Measurements from ENCODE around the gene TEAD1. TPM values are rescaled to one million over a fixed set of nuclear protein-coding genes. Genes with fewer than 3 reads are reported as not detected.

The TEAD1 gene
- total and polyA plus RNA-seq, 2 donors (not counting 1 experiment from before 2014, with no cell fraction given): 88.6 to 121 TPM

DNA sequence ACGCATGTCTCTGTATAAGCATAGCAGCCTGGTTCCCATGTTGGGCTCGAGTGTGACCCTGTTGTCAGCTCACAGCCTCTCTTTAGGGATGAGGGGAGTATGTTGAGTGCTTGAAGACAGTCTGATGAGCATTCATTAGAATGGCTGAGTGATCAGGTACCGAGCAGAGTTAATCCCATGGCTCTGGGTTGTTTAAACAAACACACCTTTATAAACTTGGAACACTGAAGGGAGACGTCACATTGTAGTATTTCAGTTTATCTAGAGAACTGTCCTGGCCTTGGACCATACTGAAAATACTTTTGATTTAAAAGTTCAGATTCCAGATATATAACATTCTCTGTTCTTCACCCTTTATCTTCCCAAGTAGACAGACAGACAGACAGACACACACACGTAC is 76.0 kb downstream of the TEAD1 start:
- peaks cover 13% of the 10 kb centered on the region for H3K4me1 ChIP-seq (ENCODE audit: control insufficient read depth, extremely low read depth, insufficient read depth, low read length)
- TF ChIP-seq EZH2 (IDR thresholded peaks at IDR 0.05; ENCODE audit: low read length, missing control alignments) (no peak), CTCF (conservative IDR thresholded peaks at IDR 0.05 in 1 of 2, IDR thresholded peaks at IDR 0.05 in 1 of 2; ENCODE audit: low read depth in 1 of 2, low read length in 2 of 2) (no peak)
- no peak overlapping the region for H3K4me2 ChIP-seq (ENCODE audit: extremely low read depth, insufficient read depth, low read length)
- peaks cover 99% of the 10 kb centered on the region for H3K79me2 ChIP-seq (ENCODE audit: control insufficient read depth, insufficient read depth, low read length)
- H2AFZ ChIP-seq (ENCODE audit: low read length): no peak overlapping the region
- H3K36me3 ChIP-seq (ENCODE audit: control insufficient read depth, insufficient read depth, low read length): peaks cover 1% of the 10 kb centered on the region
- no peaks in the 10 kb centered on the region for H3K27me3 ChIP-seq (ENCODE audit: control insufficient read depth, insufficient read depth, low read length)
- peaks cover 10% of the 10 kb centered on the region for H4K20me1 ChIP-seq (ENCODE audit: control insufficient read depth, extremely low read depth, insufficient read depth, low read length)
- no peak overlapping the region for H3K4me3 ChIP-seq (replicated peaks in 1 of 4; ENCODE audit: control extremely low read depth in 1 of 4, insufficient read depth in 1 of 4, low read depth in 3 of 4, low read length in 4 of 4)
- H3K9me3 ChIP-seq (ENCODE audit: control insufficient read depth, insufficient read depth, low read depth, low read length): no peaks in the 10 kb centered on the region
- no peak for DNase-seq (ENCODE audit: low read depth in 2 of 2)
- no peak overlapping the region for H3K27ac ChIP-seq (ENCODE audit: insufficient read depth, low read length)
- H3K9ac ChIP-seq (ENCODE audit: insufficient read depth, low read length): no peak overlapping the region

DNA sequence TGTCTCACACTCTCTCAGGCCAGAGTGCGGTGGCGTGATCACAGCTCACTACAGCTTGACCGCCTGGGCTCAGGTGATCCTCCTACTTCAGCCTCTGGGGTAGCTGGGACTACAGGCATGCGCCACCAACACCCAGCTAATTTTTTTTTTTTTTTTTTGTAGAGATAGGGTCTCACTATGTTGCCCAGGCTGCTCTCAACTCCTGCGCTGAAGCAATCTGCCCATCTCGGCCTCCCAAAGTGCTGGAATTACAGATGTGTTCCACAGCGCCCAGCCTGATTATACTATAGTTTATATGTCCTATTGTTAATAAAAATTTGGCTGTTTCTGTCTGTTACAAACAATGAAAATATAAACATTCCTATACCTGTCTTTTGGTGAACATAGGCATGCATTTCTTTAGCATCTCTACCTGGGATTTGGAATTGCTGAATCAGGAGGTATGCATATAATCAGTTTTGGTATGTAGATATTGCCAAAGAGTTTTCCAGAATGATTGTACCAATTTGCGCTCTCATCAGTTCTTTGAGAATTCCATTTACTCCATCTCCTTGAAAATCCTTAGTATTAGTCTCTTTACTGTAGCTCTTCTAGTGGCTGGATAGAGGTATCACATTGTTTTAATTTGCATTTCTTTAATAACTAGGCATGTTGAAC is 78.8 kb downstream of the TEAD1 start:
- H3K27me3 ChIP-seq (ENCODE audit: control insufficient read depth, insufficient read depth, low read length): no peaks in the 10 kb centered on the region
- H3K4me3 ChIP-seq (replicated peaks in 1 of 4; ENCODE audit: control extremely low read depth in 1 of 4, insufficient read depth in 1 of 4, low read depth in 3 of 4, low read length in 4 of 4): no peak overlapping the region
- no peak overlapping the region for H2AFZ ChIP-seq (ENCODE audit: low read length)
- H4K20me1 ChIP-seq (ENCODE audit: control insufficient read depth, extremely low read depth, insufficient read depth, low read length): peaks cover 11% of the 10 kb centered on the region
- H3K27ac ChIP-seq (ENCODE audit: insufficient read depth, low read length): no peak overlapping the region
- H3K79me2 ChIP-seq (ENCODE audit: control insufficient read depth, insufficient read depth, low read length): peaks cover 99% of the 10 kb centered on the region
- no peaks in the 10 kb centered on the region for H3K9me3 ChIP-seq (ENCODE audit: control insufficient read depth, insufficient read depth, low read depth, low read length)
- H3K4me1 ChIP-seq (ENCODE audit: control insufficient read depth, extremely low read depth, insufficient read depth, low read length): peaks cover 8% of the 10 kb centered on the region
- peaks cover 1% of the 10 kb centered on the region for H3K36me3 ChIP-seq (ENCODE audit: control insufficient read depth, insufficient read depth, low read length)
- H3K4me2 ChIP-seq (ENCODE audit: extremely low read depth, insufficient read depth, low read length): no peak overlapping the region
- TF ChIP-seq CTCF (conservative IDR thresholded peaks at IDR 0.05 in 1 of 2, IDR thresholded peaks at IDR 0.05 in 1 of 2; ENCODE audit: low read depth in 1 of 2, low read length in 2 of 2) (no peak), EZH2 (IDR thresholded peaks at IDR 0.05; ENCODE audit: low read length, missing control alignments) (no peak)
- no peak overlapping the region for H3K9ac ChIP-seq (ENCODE audit: insufficient read depth, low read length)
- no peak for DNase-seq (ENCODE audit: low read depth in 2 of 2)

DNA sequence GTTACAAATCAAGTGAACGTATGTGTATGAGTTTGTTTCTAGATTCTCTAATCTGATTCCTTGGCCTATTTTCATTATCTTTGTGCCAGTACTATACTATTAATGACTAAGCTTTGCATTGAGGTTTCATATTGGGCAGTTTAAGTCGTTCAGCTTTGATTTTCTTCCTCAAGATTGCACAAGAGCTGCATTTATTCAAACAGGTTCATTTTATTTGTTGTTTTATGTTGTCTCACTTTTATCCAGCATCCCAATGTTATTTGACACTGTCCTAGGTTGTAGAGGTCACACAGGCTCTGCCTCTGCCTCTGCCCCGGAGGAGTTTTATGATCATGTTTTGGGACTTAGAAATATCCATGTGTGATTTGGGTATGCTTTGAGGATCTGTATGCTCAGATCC is 79.8 kb downstream of the TEAD1 start:
- no peaks in the 10 kb centered on the region for H3K27me3 ChIP-seq (ENCODE audit: control insufficient read depth, insufficient read depth, low read length)
- peaks cover 8% of the 10 kb centered on the region for H3K4me1 ChIP-seq (ENCODE audit: control insufficient read depth, extremely low read depth, insufficient read depth, low read length)
- no peak overlapping the region for H3K4me2 ChIP-seq (ENCODE audit: extremely low read depth, insufficient read depth, low read length)
- H3K9ac ChIP-seq (ENCODE audit: insufficient read depth, low read length): no peak overlapping the region
- no peaks in the 10 kb centered on the region for H3K36me3 ChIP-seq (ENCODE audit: control insufficient read depth, insufficient read depth, low read length)
- no peak overlapping the region for H3K4me3 ChIP-seq (replicated peaks in 1 of 4; ENCODE audit: control extremely low read depth in 1 of 4, insufficient read depth in 1 of 4, low read depth in 3 of 4, low read length in 4 of 4)
- H3K9me3 ChIP-seq (ENCODE audit: control insufficient read depth, insufficient read depth, low read depth, low read length): no peaks in the 10 kb centered on the region
- peaks cover 11% of the 10 kb centered on the region for H4K20me1 ChIP-seq (ENCODE audit: control insufficient read depth, extremely low read depth, insufficient read depth, low read length)
- DNase-seq (ENCODE audit: low read depth in 2 of 2): no peak
- peaks cover 98% of the 10 kb centered on the region for H3K79me2 ChIP-seq (ENCODE audit: control insufficient read depth, insufficient read depth, low read length)
- H2AFZ ChIP-seq (ENCODE audit: low read length): no peak overlapping the region
- H3K27ac ChIP-seq (ENCODE audit: insufficient read depth, low read length): no peak overlapping the region
- TF ChIP-seq CTCF (conservative IDR thresholded peaks at IDR 0.05 in 1 of 2, IDR thresholded peaks at IDR 0.05 in 1 of 2; ENCODE audit: low read depth in 1 of 2, low read length in 2 of 2) (no peak), EZH2 (IDR thresholded peaks at IDR 0.05; ENCODE audit: low read length, missing control alignments) (no peak)

Measured in fibroblast of lung (primary cell).